ENCODE data around the gene TSPEAR.

The TSPEAR gene

DNA sequence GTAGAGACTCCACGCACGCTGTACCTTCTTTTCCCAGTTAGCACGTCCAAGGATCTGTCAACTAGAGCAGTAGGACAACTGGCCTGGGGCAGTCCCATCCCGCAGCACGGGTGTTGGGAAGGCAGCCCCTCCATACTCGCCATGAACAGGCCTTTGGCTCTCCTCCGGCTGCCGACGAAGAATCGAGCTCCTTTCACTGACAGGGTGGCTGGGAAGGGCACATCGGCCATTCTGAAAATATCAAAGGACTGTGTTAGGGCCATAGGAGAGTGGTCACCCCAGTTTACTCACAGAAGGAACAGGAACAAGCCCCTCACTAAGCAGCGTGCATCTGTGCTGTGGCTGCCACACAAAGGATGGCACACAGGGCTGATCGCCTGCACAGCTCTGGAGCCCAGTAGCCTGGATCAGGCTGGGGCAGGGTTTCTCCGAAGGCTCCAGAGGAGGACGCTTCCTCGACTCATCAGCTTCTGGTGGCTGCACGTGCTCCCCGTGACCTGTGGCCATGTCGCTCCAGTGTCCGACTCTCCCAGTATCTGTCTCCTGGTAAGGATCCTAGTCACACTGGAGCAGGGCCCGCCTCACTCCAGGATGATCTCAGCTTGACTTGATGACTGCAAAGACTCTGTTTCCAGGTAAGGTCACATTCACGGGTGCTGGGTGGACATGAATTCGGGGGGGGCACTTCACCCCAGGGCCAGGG is 180.3 kb downstream of the TSPEAR start:
- H3K4me2 ChIP-seq (ENCODE audit: low read depth, low read length, poor library complexity, severe bottlenecking): no peak overlapping the region
- no peak overlapping the region for H2AFZ ChIP-seq (ENCODE audit: low read depth, low read length, severe bottlenecking)
- no peaks in the 10 kb centered on the region for H3K9me2 ChIP-seq (replicated peaks; ENCODE audit: insufficient read depth, low read length)
- no peak overlapping the region for H3K27ac ChIP-seq (ENCODE audit: low read depth, low read length)
- no peaks in the 10 kb centered on the region for H3F3A ChIP-seq (ENCODE audit: insufficient read depth)
- H4K20me1 ChIP-seq (ENCODE audit: low read depth, low read length): no peaks in the 10 kb centered on the region
- H3K27me3 ChIP-seq (ENCODE audit: low read length): no peaks in the 10 kb centered on the region
- no peaks in the 10 kb centered on the region for H3K79me2 ChIP-seq (ENCODE audit: insufficient read depth, low read length)
- no peaks in the 10 kb centered on the region for H3K36me3 ChIP-seq (ENCODE audit: low read length)
- H3K9ac ChIP-seq (ENCODE audit: low read length): no peak overlapping the region
- TF ChIP-seq, protein P1, sequence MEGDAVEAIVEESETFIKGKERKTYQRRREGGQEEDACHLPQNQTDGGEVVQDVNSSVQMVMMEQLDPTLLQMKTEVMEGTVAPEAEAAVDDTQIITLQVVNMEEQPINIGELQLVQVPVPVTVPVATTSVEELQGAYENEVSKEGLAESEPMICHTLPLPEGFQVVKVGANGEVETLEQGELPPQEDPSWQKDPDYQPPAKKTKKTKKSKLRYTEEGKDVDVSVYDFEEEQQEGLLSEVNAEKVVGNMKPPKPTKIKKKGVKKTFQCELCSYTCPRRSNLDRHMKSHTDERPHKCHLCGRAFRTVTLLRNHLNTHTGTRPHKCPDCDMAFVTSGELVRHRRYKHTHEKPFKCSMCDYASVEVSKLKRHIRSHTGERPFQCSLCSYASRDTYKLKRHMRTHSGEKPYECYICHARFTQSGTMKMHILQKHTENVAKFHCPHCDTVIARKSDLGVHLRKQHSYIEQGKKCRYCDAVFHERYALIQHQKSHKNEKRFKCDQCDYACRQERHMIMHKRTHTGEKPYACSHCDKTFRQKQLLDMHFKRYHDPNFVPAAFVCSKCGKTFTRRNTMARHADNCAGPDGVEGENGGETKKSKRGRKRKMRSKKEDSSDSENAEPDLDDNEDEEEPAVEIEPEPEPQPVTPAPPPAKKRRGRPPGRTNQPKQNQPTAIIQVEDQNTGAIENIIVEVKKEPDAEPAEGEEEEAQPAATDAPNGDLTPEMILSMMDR (IDR thresholded peaks at IDR 0.05; ENCODE audit: insufficient read depth, low read length, poor library complexity, severe bottlenecking): no peak
- TF ChIP-seq EZH2phosphoT487 (conservative IDR thresholded peaks at IDR 0.05; ENCODE audit: low read length): no peak
- H3K4me3 ChIP-seq (ENCODE audit: insufficient read depth, low read length, poor library complexity, severe bottlenecking): no peak overlapping the region
- no peaks in the 10 kb centered on the region for H3K9me3 ChIP-seq (ENCODE audit: insufficient read depth, low read length)

DNA sequence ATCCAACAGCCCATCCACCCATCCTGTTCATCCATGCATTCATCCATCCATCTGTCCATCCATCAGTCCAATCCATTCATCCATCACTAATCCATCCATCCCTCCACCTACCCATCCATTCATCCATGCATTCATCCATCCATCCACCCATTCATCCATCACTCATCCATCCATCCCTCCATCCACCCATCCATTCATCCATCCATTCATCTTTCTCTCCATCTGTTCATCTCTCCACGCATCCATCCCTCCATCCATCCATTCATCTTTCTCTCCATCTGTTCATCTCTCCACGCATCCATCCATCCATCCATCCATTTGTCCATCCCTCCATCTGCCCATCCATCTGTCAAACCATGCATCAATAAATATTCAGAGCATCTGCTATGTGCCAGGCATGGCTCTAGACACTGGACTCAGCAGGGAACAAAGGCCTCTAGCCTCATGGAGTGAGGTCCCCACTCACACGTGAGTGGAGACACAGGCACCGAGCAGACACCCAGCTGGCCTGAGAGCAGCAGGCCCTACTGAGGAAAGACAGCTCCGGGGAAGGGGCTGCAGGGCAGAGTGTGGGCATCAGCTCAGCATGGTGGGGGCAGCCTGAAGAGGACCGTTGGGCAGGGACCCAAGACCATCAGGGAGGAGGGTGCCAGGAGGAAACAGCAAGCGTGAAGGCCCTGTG is 181.0 kb downstream of the TSPEAR start:
- Histone ChIP-seq H3K9me3 (ENCODE audit: insufficient read depth, low read length) (no peaks in the 10 kb centered on the region), H3K27me3 (ENCODE audit: low read length) (no peaks in the 10 kb centered on the region)

DNA sequence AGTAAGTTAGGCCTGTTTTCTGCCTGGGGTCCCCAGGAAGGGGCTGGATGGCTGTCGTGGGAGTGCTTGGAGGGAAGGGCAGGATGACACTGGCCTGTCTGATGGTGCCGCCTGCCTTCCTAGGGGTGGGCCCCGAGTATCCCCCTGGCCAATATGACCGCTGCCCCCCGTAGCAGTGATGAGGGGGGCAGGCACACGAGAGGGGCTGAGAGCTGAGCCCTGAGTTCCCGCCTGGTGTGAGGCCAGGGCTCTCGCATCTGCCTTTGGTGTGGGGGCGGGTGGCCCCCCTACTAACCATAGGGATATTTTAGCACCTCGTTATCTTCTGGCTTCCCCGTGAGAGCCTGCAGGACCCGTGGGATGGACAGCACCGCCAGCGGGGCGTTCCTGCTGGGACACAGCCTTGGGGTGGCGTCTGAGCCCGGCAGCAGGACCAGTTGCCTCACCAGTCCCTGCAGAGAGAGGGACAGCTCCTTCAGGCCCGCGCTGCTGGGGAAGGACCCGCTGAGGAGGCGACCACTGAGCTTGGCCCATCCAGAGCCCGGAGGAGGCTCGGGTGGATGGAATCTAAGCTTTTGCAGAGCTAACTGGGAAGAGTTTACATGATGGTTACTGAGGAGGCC is 181.8 kb downstream of the TSPEAR start:
- H3K79me2 ChIP-seq (ENCODE audit: insufficient read depth, low read length): no peaks in the 10 kb centered on the region
- no peaks in the 10 kb centered on the region for H3F3A ChIP-seq (ENCODE audit: insufficient read depth)
- H3K9ac ChIP-seq (ENCODE audit: low read length): no peak overlapping the region
- H3K4me2 ChIP-seq (ENCODE audit: low read depth, low read length, poor library complexity, severe bottlenecking): no peak overlapping the region
- H3K4me3 ChIP-seq (ENCODE audit: insufficient read depth, low read length, poor library complexity, severe bottlenecking): no peak overlapping the region
- H3K27me3 ChIP-seq (ENCODE audit: low read length): no peaks in the 10 kb centered on the region
- peaks cover 2% of the 10 kb centered on the region; the same call in 1 of the 2 replicates for H3K9me3 ChIP-seq (ENCODE audit: insufficient read depth, low read length)
- H3K27ac ChIP-seq (ENCODE audit: low read depth, low read length): no peak overlapping the region
- H3K36me3 ChIP-seq (ENCODE audit: low read length): no peaks in the 10 kb centered on the region
- TF ChIP-seq, protein P1 (IDR thresholded peaks at IDR 0.05; ENCODE audit: insufficient read depth, low read length, poor library complexity, severe bottlenecking): no peak
- no peak for TF ChIP-seq EZH2phosphoT487 (conservative IDR thresholded peaks at IDR 0.05; ENCODE audit: low read length)
- no peak overlapping the region for H2AFZ ChIP-seq (ENCODE audit: low read depth, low read length, severe bottlenecking)
- no peaks in the 10 kb centered on the region for H3K9me2 ChIP-seq (replicated peaks; ENCODE audit: insufficient read depth, low read length)
- H4K20me1 ChIP-seq (ENCODE audit: low read depth, low read length): no peaks in the 10 kb centered on the region

More for the DNA sequence above, 181.0 kb downstream of the TSPEAR start:
- TF ChIP-seq, protein P1 (IDR thresholded peaks at IDR 0.05; ENCODE audit: insufficient read depth, low read length, poor library complexity, severe bottlenecking): no peak
- no peak for TF ChIP-seq EZH2phosphoT487 (conservative IDR thresholded peaks at IDR 0.05; ENCODE audit: low read length)
- H3K9ac ChIP-seq (ENCODE audit: low read length): no peak overlapping the region
- no peaks in the 10 kb centered on the region for H3K9me2 ChIP-seq (replicated peaks; ENCODE audit: insufficient read depth, low read length)
- no peaks in the 10 kb centered on the region for H4K20me1 ChIP-seq (ENCODE audit: low read depth, low read length)
- H3K4me3 ChIP-seq (ENCODE audit: insufficient read depth, low read length, poor library complexity, severe bottlenecking): no peak overlapping the region
- H3K4me2 ChIP-seq (ENCODE audit: low read depth, low read length, poor library complexity, severe bottlenecking): no peak overlapping the region
- H3F3A ChIP-seq (ENCODE audit: insufficient read depth): no peaks in the 10 kb centered on the region
- no peaks in the 10 kb centered on the region for H3K79me2 ChIP-seq (ENCODE audit: insufficient read depth, low read length)
- H2AFZ ChIP-seq (ENCODE audit: low read depth, low read length, severe bottlenecking): no peak overlapping the region
- H3K27ac ChIP-seq (ENCODE audit: low read depth, low read length): no peak overlapping the region
- H3K36me3 ChIP-seq (ENCODE audit: low read length): no peaks in the 10 kb centered on the region

Measured in SU-DHL-6 (cell line).